Epithelial cell of proximal tubule (primary cell): Measurements from ENCODE around the gene SORCS2. TPM values are rescaled to one million over a fixed set of nuclear protein-coding genes. Genes with fewer than 3 reads are reported as not detected.

Experiments
- DNase-seq: peaks from one replicate; pipeline ENCODE4 v3.0.0-alpha.2; 2011; ENCODE audit warnings: low read depth
- H3K4me3 ChIP-seq: 2 replicates; pipeline ENCODE4 v1.5.1; 2011; ENCODE audit warnings: low read depth, mild to moderate bottlenecking, low read length
- CTCF ChIP-seq: conservative IDR thresholded peaks from 2 replicates; pipeline ENCODE4 v1.5.1; 2012; ENCODE audit warnings: low read depth, mild to moderate bottlenecking, low read length
- total RNA-seq: library from RNA; depleted of rRNA; stranded (reverse); fragments of >200 nt; gene quantifications from 2 replicates; pipeline ENCODE4 v1.2.3, GENCODE V29; 2015

The SORCS2 gene
- total RNA-seq, 1 donor from 2014 or later: 0.29 TPM

GRCh38 chr4:7518871-7519637, 326.7 kb downstream of the SORCS2 start:
- no peak for TF ChIP-seq CTCF
- H3K4me3 ChIP-seq: no peak overlapping the region
- DNase-seq: no peak

GRCh38 chr4:7519638-7520376, 327.5 kb downstream of the SORCS2 start:
- no peak for DNase-seq
- no peak for TF ChIP-seq CTCF
- no peak overlapping the region for H3K4me3 ChIP-seq

- no peak overlapping the region for H3K4me3 ChIP-seq
- TF ChIP-seq CTCF: no peak
- no peak for DNase-seq
Measured at GRCh38 chr4:7521666-7522065, 329.3 kb downstream of the SORCS2 start.

GRCh38 chr4:7522452-7523220, 330.3 kb downstream of the SORCS2 start:
- TF ChIP-seq CTCF: no peak
- H3K4me3 ChIP-seq: no peak overlapping the region
- DNase-seq: no peak

- no peak for DNase-seq
- TF ChIP-seq CTCF: no peak
- H3K4me3 ChIP-seq: no peak overlapping the region
Measured at GRCh38 chr4:7523526-7523925, 331.2 kb downstream of the SORCS2 start.

GRCh38 chr4:7524064-7524682, 331.8 kb downstream of the SORCS2 start:
- no peak for TF ChIP-seq CTCF

More at GRCh38 chr4:7524064-7524682, 331.8 kb downstream of the SORCS2 start:
- H3K4me3 ChIP-seq: no peak overlapping the region
- DNase-seq: no peak
